Adrenal gland (tissue), 12 donors: ENCODE results near the gene TMEM108. TPM values are rescaled to one million over a fixed set of nuclear protein-coding genes. Genes with fewer than 3 reads are reported as not detected.

Experiments used
- DNase-seq, 7 donors: peaks; one replicate each; pipeline ENCODE4 v3.0.0-alpha.2; 2019 to 2020
- H3K27ac ChIP-seq, 5 donors: fragments of 200-600 bp; sonication (generic) in 4 of 5; 1 replicate in 3 of 5; 2 replicates in 2 of 5; pipeline versions ENCODE4 v1.5.1 to v1.8.0; 2016 to 2020; ENCODE audit warnings: mild to moderate bottlenecking in 1 of 5
- H3K27me3 ChIP-seq: fragments of 200-600 bp; 2 replicates; pipeline ENCODE4 v1.8.0; 2021
- H3K36me3 ChIP-seq, 2 donors: fragments of 200-600 bp; replicated peaks in 1 of 2; 1 replicate in 1 of 2; 2 replicates in 1 of 2; pipeline versions ENCODE4 v1.5.1 to v1.8.0; 2018 to 2022
- H3K4me1 ChIP-seq, 2 donors: fragments of 200-600 bp; replicated peaks in 1 of 2; 1 replicate in 1 of 2; 2 replicates in 1 of 2; pipeline versions ENCODE4 v1.5.1 to v1.8.0; 2018 to 2021
- H3K4me3 ChIP-seq, 4 donors: fragments of 200-600 bp; sonication (generic) in 3 of 4; one replicate each; pipeline ENCODE4 v1.5.1; 2016 to 2018
- H3K9me3 ChIP-seq, 3 donors: fragments of 200-600 bp; sonication (generic) in 1 of 3; replicated peaks in 1 of 3; 1 replicate in 2 of 3; 2 replicates in 1 of 3; pipeline versions ENCODE4 v1.5.1 to v1.8.0; 2016 to 2021
- POLR2A ChIP-seq, 2 donors: fragments of 450-650 bp; IDR thresholded peaks; one replicate each; pipeline ENCODE4 v1.6.1; 2017; ENCODE audit warnings: antibody characterized with exemption in 2 of 2, mild to moderate bottlenecking in 2 of 2, moderate library complexity in 1 of 2
- WGBS, 4 donors: extraction: QIAGEN DNeasy Blood & Tissue Kit in 2 of 4; methylation state at CpG; one replicate each; pipeline versions ENCODE4 v1.1.5 to v1.1.7; 2013 to 2017; 5-methylcytosine and 5-hydroxymethylcytosine counted together
- intact Hi-C, 2 donors: fragments of 100-400 bp; cut with DNase I; formaldehyde crosslinking; loops; one replicate each; pipeline versions ENCODE4 v1.14.1 to v1.15.0; 2022 to 2023
- polyA plus RNA-seq, 3 donors: library from polyadenylated mRNA; stranded (reverse); fragments of 200-250 nt in 2 of 3; fragments of 350-450 nt in 1 of 3; fragmentation: Illumina TruSeq in 1 of 3; extraction: RNeasy Lipid Tissue Mini Kit (QIAGEN cat#74804) in 1 of 3; gene quantifications; one replicate each; pipeline ENCODE4 v1.2.3, GENCODE V29; 2013 to 2014
- total RNA-seq, 9 donors: library from RNA; depleted of rRNA in 4 of 9; stranded (reverse); fragments of >200 nt in 4 of 9; fragments of 120-200 nt in 1 of 9; fragmentation: NEBNext Ultra II Directional in 1 of 9; extraction: Animal tissue kit (Norgen Biotek cat#: 25700) in 1 of 9; gene quantifications; one replicate each; pipeline versions ENCODE4 v1.1.0 to v1.2.4, GENCODE V29; 2013 to 2023
- TF ChIP-seq, protein P1 (sequence below), 6 experiments: fragments of 450-650 bp in 4 of 6; fragments of 200-600 bp in 2 of 6; sonication (generic) in 1 of 6; IDR thresholded peaks; 1 replicate in 5 of 6; 2 replicates in 1 of 6; pipeline versions ENCODE4 v1.5.1 to v1.8.0; 2016 to 2021; ENCODE audit warnings: antibody characterized with exemption in 6 of 6, mild to moderate bottlenecking in 2 of 6, moderate library complexity in 1 of 6
- donor health status: healthy with polysubstance abuse.
- donor health status: Bipolar disorder and iron deficiency.
- donor health status: DM: yes; HTN: yes; CAD: no.
- donor health status: DM: no; HTN: no; CAD: no.
- donor health status: DM: no; HTN: no; CAD: no.
- donor health status: DM: yes; HTN: yes; CAD: no.

The TMEM108 gene
- total and polyA plus RNA-seq, 12 donors = 0.67 to 38.0 (median 14.8) TPM

GRCh38 chr3:133362539-133362938 is 324.3 kb downstream of the TMEM108 start:
- intact Hi-C loops = no loop called here
- no peaks in the 10 kb centered on the region for H3K9me3 ChIP-seq
- WGBS, 4 donors = 80 to 84% (median 80%) methylated on average over 4 of the region's 4 CpGs
- no peaks in the 10 kb centered on the region for H3K36me3 ChIP-seq
- no peak for DNase-seq
- H3K27ac ChIP-seq = no peak overlapping the region
- no peak overlapping the region for H3K4me3 ChIP-seq
- no peaks in the 10 kb centered on the region for H3K4me1 ChIP-seq
- TF ChIP-seq POLR2A (IDR thresholded peaks at IDR 0.05) = no peak
- TF ChIP-seq, protein P1, sequence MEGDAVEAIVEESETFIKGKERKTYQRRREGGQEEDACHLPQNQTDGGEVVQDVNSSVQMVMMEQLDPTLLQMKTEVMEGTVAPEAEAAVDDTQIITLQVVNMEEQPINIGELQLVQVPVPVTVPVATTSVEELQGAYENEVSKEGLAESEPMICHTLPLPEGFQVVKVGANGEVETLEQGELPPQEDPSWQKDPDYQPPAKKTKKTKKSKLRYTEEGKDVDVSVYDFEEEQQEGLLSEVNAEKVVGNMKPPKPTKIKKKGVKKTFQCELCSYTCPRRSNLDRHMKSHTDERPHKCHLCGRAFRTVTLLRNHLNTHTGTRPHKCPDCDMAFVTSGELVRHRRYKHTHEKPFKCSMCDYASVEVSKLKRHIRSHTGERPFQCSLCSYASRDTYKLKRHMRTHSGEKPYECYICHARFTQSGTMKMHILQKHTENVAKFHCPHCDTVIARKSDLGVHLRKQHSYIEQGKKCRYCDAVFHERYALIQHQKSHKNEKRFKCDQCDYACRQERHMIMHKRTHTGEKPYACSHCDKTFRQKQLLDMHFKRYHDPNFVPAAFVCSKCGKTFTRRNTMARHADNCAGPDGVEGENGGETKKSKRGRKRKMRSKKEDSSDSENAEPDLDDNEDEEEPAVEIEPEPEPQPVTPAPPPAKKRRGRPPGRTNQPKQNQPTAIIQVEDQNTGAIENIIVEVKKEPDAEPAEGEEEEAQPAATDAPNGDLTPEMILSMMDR (IDR thresholded peaks at IDR 0.05) = no peak
- no peaks in the 10 kb centered on the region for H3K27me3 ChIP-seq

GRCh38 chr3:133364704-133365103 is 326.5 kb downstream of the TMEM108 start:
- TF ChIP-seq, protein P1 (IDR thresholded peaks at IDR 0.05) = no peak
- TF ChIP-seq POLR2A (IDR thresholded peaks at IDR 0.05) = no peak
- WGBS, 4 donors = 87 to 96% (median 95%) methylated on average over 4 of the region's 4 CpGs
- intact Hi-C loops = no loop called here

DNA sequence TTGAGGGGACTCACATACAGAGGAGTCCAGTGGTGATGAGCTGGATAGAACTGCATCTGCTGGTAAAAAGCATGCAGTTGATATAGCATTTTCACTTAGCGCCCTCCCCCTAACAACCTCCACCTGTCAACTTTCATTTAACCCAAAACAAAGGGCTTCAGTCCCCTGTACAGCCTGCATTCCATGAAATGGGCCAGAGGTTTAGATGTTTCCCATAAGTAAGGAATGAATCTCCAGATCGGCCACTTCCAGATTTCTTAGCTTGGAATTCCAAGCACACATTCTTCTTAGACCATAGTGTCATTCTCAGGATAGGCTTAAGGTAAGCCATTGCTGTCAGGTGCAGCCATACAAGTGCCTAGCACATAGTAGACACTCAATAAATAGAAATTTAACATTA is 328.7 kb downstream of the TMEM108 start:
- intact Hi-C loops = no loop called here
- Histone ChIP-seq H3K4me3 (no peak overlapping the region), H3K27me3 (no peaks in the 10 kb centered on the region), H3K36me3 (no peaks in the 10 kb centered on the region), H3K9me3 (no peaks in the 10 kb centered on the region), H3K4me1 (no peaks in the 10 kb centered on the region), H3K27ac (no peak overlapping the region)
- 90 to 100% (median 98%) methylated on average over 2 of the region's 2 CpGs for WGBS, 4 donors
- no peak for DNase-seq
- TF ChIP-seq, protein P1 (IDR thresholded peaks at IDR 0.05) = no peak
- TF ChIP-seq POLR2A (IDR thresholded peaks at IDR 0.05) = no peak

More at GRCh38 chr3:133364704-133365103, 326.5 kb downstream of the TMEM108 start:
- no peak overlapping the region for H3K4me3 ChIP-seq
- H3K27me3 ChIP-seq = no peaks in the 10 kb centered on the region
- H3K4me1 ChIP-seq = no peaks in the 10 kb centered on the region
- no peak for DNase-seq
- H3K36me3 ChIP-seq = no peaks in the 10 kb centered on the region
- H3K9me3 ChIP-seq = no peaks in the 10 kb centered on the region
- no peak overlapping the region for H3K27ac ChIP-seq

DNA sequence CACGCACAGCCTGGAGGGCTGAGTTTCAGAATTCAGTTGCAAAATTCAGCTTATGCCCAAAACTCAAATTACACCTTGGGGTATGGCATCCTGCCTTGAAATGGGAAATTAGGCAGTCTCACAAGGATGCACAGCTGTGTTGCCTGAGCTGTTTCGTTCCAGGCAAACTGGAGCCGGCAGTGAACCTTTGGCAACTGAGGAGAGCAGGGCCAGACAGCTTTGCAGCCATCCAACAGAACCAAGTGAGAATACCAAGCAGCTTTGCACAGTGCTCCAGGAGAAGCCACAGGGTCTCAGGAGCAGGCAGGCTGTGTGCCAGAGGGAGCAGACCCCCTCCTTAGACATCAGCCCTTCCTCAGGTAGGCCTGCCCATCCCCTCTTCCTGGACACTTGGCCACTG is 329.2 kb downstream of the TMEM108 start:
- 93 to 97% (median 96%) methylated on average over 3 of the region's 3 CpGs for WGBS, 4 donors
- Histone ChIP-seq H3K27me3 (no peaks in the 10 kb centered on the region), H3K4me3 (no peak overlapping the region), H3K4me1 (no peaks in the 10 kb centered on the region), H3K27ac (no peak overlapping the region), H3K36me3 (no peaks in the 10 kb centered on the region), H3K9me3 (no peaks in the 10 kb centered on the region)
- intact Hi-C loops = no loop called here
- TF ChIP-seq POLR2A (IDR thresholded peaks at IDR 0.05) = no peak
- TF ChIP-seq, protein P1 (IDR thresholded peaks at IDR 0.05) = no peak
- no peak for DNase-seq
